ENCODE measurements around the gene HVCN1. TPM values are rescaled to one million over a fixed set of nuclear protein-coding genes. Genes with fewer than 3 reads are reported as not detected.

HVCN1 gene
- total RNA-seq, 1 donor: 2.9 TPM

- Histone ChIP-seq H3K27ac (ENCODE audit: low read depth, low read length) (no peak overlapping the region), H3K4me1 (ENCODE audit: insufficient read depth, low read length) (no peaks in the 10 kb centered on the region), H3K9me3 (ENCODE audit: low read depth, low read length) (no peaks in the 10 kb centered on the region), H3K4me3 (ENCODE audit: insufficient read depth, low read length) (no peak overlapping the region), H4K20me1 (ENCODE audit: insufficient read depth, low read length) (no peaks in the 10 kb centered on the region), H2AFZ (ENCODE audit: low read length) (no peak overlapping the region), H3K79me2 (ENCODE audit: insufficient read depth, low read length) (no peaks in the 10 kb centered on the region), H3K27me3 (ENCODE audit: insufficient read depth, low read length) (no peaks in the 10 kb centered on the region), H3K4me2 (ENCODE audit: insufficient read depth, low read length) (no peak overlapping the region), H3K36me3 (ENCODE audit: insufficient read depth, low read length) (no peaks in the 10 kb centered on the region)
- no peak for TF ChIP-seq CTCF (IDR thresholded peaks at IDR 0.05; ENCODE audit: extremely low read depth, low read depth, low read length)
- no peak for DNase-seq (ENCODE audit: insufficient read length, low spot score, missing footprints)
Measured at GRCh38 chr12:110708917-110709316, 20.0 kb upstream of the HVCN1 start.

GRCh38 chr12:110705309-110705708 is 16.4 kb upstream of the HVCN1 start:
- Histone ChIP-seq H2AFZ (ENCODE audit: low read length) (no peak overlapping the region), H3K4me2 (ENCODE audit: insufficient read depth, low read length) (no peak overlapping the region), H3K27ac (ENCODE audit: low read depth, low read length) (no peak overlapping the region), H4K20me1 (ENCODE audit: insufficient read depth, low read length) (no peaks in the 10 kb centered on the region), H3K27me3 (ENCODE audit: insufficient read depth, low read length) (no peaks in the 10 kb centered on the region), H3K4me3 (ENCODE audit: insufficient read depth, low read length) (no peak overlapping the region), H3K4me1 (ENCODE audit: insufficient read depth, low read length) (no peaks in the 10 kb centered on the region), H3K79me2 (ENCODE audit: insufficient read depth, low read length) (no peaks in the 10 kb centered on the region), H3K36me3 (ENCODE audit: insufficient read depth, low read length) (no peaks in the 10 kb centered on the region), H3K9me3 (ENCODE audit: low read depth, low read length) (no peaks in the 10 kb centered on the region)
- no peak for DNase-seq (ENCODE audit: insufficient read length, low spot score, missing footprints)
- no peak for TF ChIP-seq CTCF (IDR thresholded peaks at IDR 0.05; ENCODE audit: extremely low read depth, low read depth, low read length)

GRCh38 chr12:110704750-110705149 is 15.8 kb upstream of the HVCN1 start:
- Histone ChIP-seq H3K27me3 (ENCODE audit: insufficient read depth, low read length) (no peaks in the 10 kb centered on the region), H3K79me2 (ENCODE audit: insufficient read depth, low read length) (no peaks in the 10 kb centered on the region), H3K4me1 (ENCODE audit: insufficient read depth, low read length) (no peaks in the 10 kb centered on the region), H3K27ac (ENCODE audit: low read depth, low read length) (no peak overlapping the region), H3K4me2 (ENCODE audit: insufficient read depth, low read length) (no peak overlapping the region), H4K20me1 (ENCODE audit: insufficient read depth, low read length) (no peaks in the 10 kb centered on the region), H3K36me3 (ENCODE audit: insufficient read depth, low read length) (no peaks in the 10 kb centered on the region), H3K9me3 (ENCODE audit: low read depth, low read length) (no peaks in the 10 kb centered on the region), H2AFZ (ENCODE audit: low read length) (no peak overlapping the region), H3K4me3 (ENCODE audit: insufficient read depth, low read length) (no peak overlapping the region)
- no peak for TF ChIP-seq CTCF (IDR thresholded peaks at IDR 0.05; ENCODE audit: extremely low read depth, low read depth, low read length)
- DNase-seq (ENCODE audit: insufficient read length, low spot score, missing footprints): peak; percentile 3

GRCh38 chr12:110704231-110704630 is 15.3 kb upstream of the HVCN1 start:
- Histone ChIP-seq H3K4me3 (ENCODE audit: insufficient read depth, low read length) (no peak overlapping the region), H4K20me1 (ENCODE audit: insufficient read depth, low read length) (no peaks in the 10 kb centered on the region), H3K36me3 (ENCODE audit: insufficient read depth, low read length) (no peaks in the 10 kb centered on the region), H3K27ac (ENCODE audit: low read depth, low read length) (no peak overlapping the region), H3K9me3 (ENCODE audit: low read depth, low read length) (no peaks in the 10 kb centered on the region), H3K79me2 (ENCODE audit: insufficient read depth, low read length) (no peaks in the 10 kb centered on the region), H3K4me2 (ENCODE audit: insufficient read depth, low read length) (no peak overlapping the region), H3K4me1 (ENCODE audit: insufficient read depth, low read length) (no peaks in the 10 kb centered on the region), H2AFZ (ENCODE audit: low read length) (no peak overlapping the region), H3K27me3 (ENCODE audit: insufficient read depth, low read length) (no peaks in the 10 kb centered on the region)
- TF ChIP-seq CTCF (IDR thresholded peaks at IDR 0.05; ENCODE audit: extremely low read depth, low read depth, low read length): no peak
- no peak for DNase-seq (ENCODE audit: insufficient read length, low spot score, missing footprints)
